Adipocyte (in vitro differentiated cells): ENCODE measurements around the gene DDIAS.
"Not testable (repeated sequence)": the region's sequence is repeated elsewhere in the genome, so short reads cannot be mapped to it uniquely, and the experiment has no call there.

Source experiments
- DNase-seq: peaks from one replicate; pipeline ENCODE4 v3.0.0-alpha.2; 2015; ENCODE audit warnings: low read depth
- H3K27me3 ChIP-seq: replicated peaks from 2 replicates; pipeline ENCODE4 v1.7.0; 2013; ENCODE audit warnings: mild to moderate bottlenecking, low read length, moderate library complexity; ENCODE audit not compliant: control insufficient read depth, insufficient read depth
- H3K36me3 ChIP-seq: 2 replicates; pipeline ENCODE4 v1.7.0; 2013; ENCODE audit warnings: low read length, mild to moderate bottlenecking, moderate library complexity; ENCODE audit not compliant: control insufficient read depth, insufficient read depth, severe bottlenecking
- H3K4me1 ChIP-seq: 2 replicates; pipeline ENCODE4 v1.7.0; 2013; ENCODE audit warnings: mild to moderate bottlenecking, low read length, moderate library complexity; ENCODE audit not compliant: control insufficient read depth, insufficient read depth
- H3K4me3 ChIP-seq: 2 replicates; pipeline ENCODE4 v1.7.0; 2013; ENCODE audit warnings: mild to moderate bottlenecking, low read length, moderate library complexity
- H3K9ac ChIP-seq: 2 replicates; pipeline ENCODE4 v1.7.0; 2013; ENCODE audit warnings: mild to moderate bottlenecking, low read length, moderate library complexity
- H3K9me3 ChIP-seq: 2 replicates; pipeline ENCODE4 v1.7.0; 2013; ENCODE audit warnings: mild to moderate bottlenecking, low read length, moderate library complexity; ENCODE audit not compliant: control insufficient read depth

The DDIAS gene

GRCh38 chr11:82950502-82950901 lies 49.0 kb downstream of the DDIAS start:
- H3K9me3 ChIP-seq, H3K4me3 ChIP-seq, H3K4me1 ChIP-seq, H3K36me3 ChIP-seq, H3K27me3 ChIP-seq, DNase-seq, H3K9ac ChIP-seq: not testable (repeated sequence)

GRCh38 chr11:82955736-82956453 lies 54.4 kb downstream of the DDIAS start:
- H3K9ac ChIP-seq, H3K4me3 ChIP-seq, H3K9me3 ChIP-seq, H3K27me3 ChIP-seq, DNase-seq, H3K4me1 ChIP-seq, H3K36me3 ChIP-seq: not testable (repeated sequence)

- no peaks in the 10 kb centered on the region for H3K27me3 ChIP-seq
- H3K9me3 ChIP-seq = no peaks in the 10 kb centered on the region
- no peaks in the 10 kb centered on the region for H3K36me3 ChIP-seq
- H3K4me1 ChIP-seq = no peaks in the 10 kb centered on the region
- DNase-seq = no peak
- H3K9ac ChIP-seq = no peak overlapping the region
- H3K4me3 ChIP-seq = no peak overlapping the region
These were observed 58.6 kb downstream of the DDIAS start for GRCh38 chr11:82959987-82960778.

- Histone ChIP-seq H3K36me3 (no peaks in the 10 kb centered on the region), H3K4me1 (no peaks in the 10 kb centered on the region), H3K4me3 (no peak overlapping the region), H3K9me3 (no peaks in the 10 kb centered on the region), H3K9ac (no peak overlapping the region), H3K27me3 (no peaks in the 10 kb centered on the region)
- DNase-seq = no peak
These were observed 59.2 kb downstream of the DDIAS start for GRCh38 chr11:82960779-82961143.

- not testable (repeated sequence) for DNase-seq, H3K4me3 ChIP-seq, H3K9ac ChIP-seq, H3K36me3 ChIP-seq, H3K4me1 ChIP-seq, H3K9me3 ChIP-seq, H3K27me3 ChIP-seq
These were observed 60.5 kb downstream of the DDIAS start for GRCh38 chr11:82962021-82962420.

- Histone ChIP-seq H3K27me3 (no peaks in the 10 kb centered on the region), H3K4me3 (no peak overlapping the region), H3K9ac (no peak overlapping the region), H3K36me3 (no peaks in the 10 kb centered on the region), H3K4me1 (no peaks in the 10 kb centered on the region), H3K9me3 (no peaks in the 10 kb centered on the region)
- no peak for DNase-seq
These were observed 65.8 kb downstream of the DDIAS start for GRCh38 chr11:82967381-82967780.

GRCh38 chr11:82969811-82970210 lies 68.3 kb downstream of the DDIAS start:
- Histone ChIP-seq H3K36me3 (no peaks in the 10 kb centered on the region), H3K4me1 (no peaks in the 10 kb centered on the region), H3K9ac (no peak overlapping the region), H3K27me3 (no peaks in the 10 kb centered on the region), H3K4me3 (no peak overlapping the region), H3K9me3 (no peaks in the 10 kb centered on the region)
- no peak for DNase-seq

- H3K4me3 ChIP-seq, H3K27me3 ChIP-seq: not testable (repeated sequence)
- peak; percentile 37 for DNase-seq
These were observed 69.1 kb downstream of the DDIAS start for GRCh38 chr11:82970507-82971083.

GRCh38 chr11:82971519-82971946 lies 70.0 kb downstream of the DDIAS start:
- not testable (repeated sequence) for H3K27me3 ChIP-seq, H3K36me3 ChIP-seq, DNase-seq, H3K9me3 ChIP-seq, H3K9ac ChIP-seq, H3K4me1 ChIP-seq, H3K4me3 ChIP-seq

More at GRCh38 chr11:82970507-82971083, 69.1 kb downstream of the DDIAS start:
- H3K4me1 ChIP-seq, H3K9ac ChIP-seq, H3K9me3 ChIP-seq, H3K36me3 ChIP-seq: not testable (repeated sequence)

- H3K9me3 ChIP-seq = no peaks in the 10 kb centered on the region
- H3K27me3 ChIP-seq = no peaks in the 10 kb centered on the region
- H3K4me1 ChIP-seq = no peaks in the 10 kb centered on the region
- no peak overlapping the region for H3K9ac ChIP-seq
- H3K4me3 ChIP-seq = no peak overlapping the region
- H3K36me3 ChIP-seq = no peaks in the 10 kb centered on the region
- no peak for DNase-seq
These were observed 70.6 kb downstream of the DDIAS start for GRCh38 chr11:82972103-82972502.

GRCh38 chr11:82974135-82974534 lies 72.6 kb downstream of the DDIAS start:
- DNase-seq = no peak
- Histone ChIP-seq H3K9me3 (no peaks in the 10 kb centered on the region), H3K27me3 (no peaks in the 10 kb centered on the region), H3K4me1 (peaks cover 7% of the 10 kb centered on the region), H3K36me3 (no peaks in the 10 kb centered on the region), H3K4me3 (no peak overlapping the region), H3K9ac (no peak overlapping the region)
